HCT116 (cell line): ENCODE measurements around the gene KIAA0232.

Source experiments
- CEBPB ChIP-seq: IDR thresholded peaks from 2 replicates; pipeline ENCODE4 v1.6.1; 2012; ENCODE audit warnings: low read depth
- EGR1 ChIP-seq: IDR thresholded peaks from 2 replicates; pipeline ENCODE4 v1.6.1; 2012; ENCODE audit warnings: low read depth
- ELF1 ChIP-seq: IDR thresholded peaks from 2 replicates; pipeline ENCODE4 v1.6.1; 2012; ENCODE audit warnings: low read depth, borderline replicate concordance
- EZH2 ChIP-seq: fragments of 200-600 bp; sonication (generic); IDR thresholded peaks from 2 replicates; pipeline ENCODE4 v1.6.1; 2017; ENCODE audit warnings: antibody characterized with exemption, mixed run types
- POLR2A ChIP-seq: IDR thresholded peaks from 2 replicates; pipeline ENCODE4 v1.7.0; 2011; ENCODE audit warnings: borderline replicate concordance; ENCODE audit not compliant: insufficient read depth, insufficient read length; ENCODE audit errors: extremely low read depth
- POLR2AphosphoS5 ChIP-seq: IDR thresholded peaks from 2 replicates; pipeline ENCODE4 v1.6.1; 2011; ENCODE audit warnings: mild to moderate bottlenecking, low read depth, low read length, moderate library complexity
- RAD21 ChIP-seq: IDR thresholded peaks from 2 replicates; pipeline ENCODE4 v1.6.1; 2012; ENCODE audit warnings: low read depth, mild to moderate bottlenecking
- SRF ChIP-seq: IDR thresholded peaks from 2 replicates; pipeline ENCODE4 v1.6.1; 2012; ENCODE audit warnings: low read depth
- YY1 ChIP-seq: IDR thresholded peaks from 2 replicates; pipeline ENCODE4 v1.6.1; 2011; ENCODE audit warnings: low read length, low read depth, moderate library complexity, mild to moderate bottlenecking; ENCODE audit not compliant: insufficient replicate concordance; ENCODE audit errors: extremely low read depth
- ZFX ChIP-seq: fragments of 450-650 bp; IDR thresholded peaks from 2 replicates; pipeline ENCODE4 v1.6.1; 2017
- TF ChIP-seq, protein P1 (sequence below): IDR thresholded peaks from 2 replicates; pipeline ENCODE4 v1.6.1; 2012
- TF ChIP-seq, protein P2 (sequence below), 3 experiments: fragments of 200-600 bp in 1 of 3; sonication (generic) in 1 of 3; IDR thresholded peaks in 2 of 3; conservative IDR thresholded peaks in 1 of 3; 2 replicates each; pipeline ENCODE4 v1.5.1; 2012 to 2017; ENCODE audit warnings: low read depth in 2 of 3, low read length in 2 of 3, antibody characterized with exemption in 1 of 3, borderline replicate concordance in 1 of 3, control low read depth in 1 of 3, mild to moderate bottlenecking in 1 of 3, mixed read lengths in 1 of 3, mixed run types in 1 of 3, moderate library complexity in 1 of 3; ENCODE audit not compliant: insufficient read depth in 1 of 3
- TF ChIP-seq, protein P3 (sequence below): IDR thresholded peaks from 2 replicates; pipeline ENCODE4 v1.6.1; 2012; ENCODE audit warnings: low read depth
- TF ChIP-seq, protein P4 (sequence below): IDR thresholded peaks from 2 replicates; pipeline ENCODE4 v1.6.1; 2012

DNA sequence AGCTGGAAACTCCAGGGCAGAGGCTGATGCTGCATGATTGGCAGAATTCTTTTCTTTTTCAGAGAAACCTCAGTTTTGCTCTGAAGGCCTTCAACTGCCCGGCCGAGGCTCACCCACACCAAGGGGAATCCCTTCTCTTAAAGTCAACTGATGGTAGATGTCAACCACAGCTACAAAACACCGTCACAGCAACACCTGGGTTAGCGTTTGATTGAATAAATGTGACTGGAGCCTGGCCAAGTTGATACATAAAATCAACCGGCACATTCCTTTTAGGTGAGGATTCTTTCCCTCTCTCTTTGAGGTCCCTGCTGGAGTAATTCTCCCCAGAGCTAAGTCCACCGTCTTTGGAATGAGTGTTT lies 15.2 kb upstream of the KIAA0232 start:
- TF ChIP-seq, protein P1, sequence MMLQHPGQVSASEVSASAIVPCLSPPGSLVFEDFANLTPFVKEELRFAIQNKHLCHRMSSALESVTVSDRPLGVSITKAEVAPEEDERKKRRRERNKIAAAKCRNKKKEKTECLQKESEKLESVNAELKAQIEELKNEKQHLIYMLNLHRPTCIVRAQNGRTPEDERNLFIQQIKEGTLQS, result no peak
- TF ChIP-seq, protein P2, sequence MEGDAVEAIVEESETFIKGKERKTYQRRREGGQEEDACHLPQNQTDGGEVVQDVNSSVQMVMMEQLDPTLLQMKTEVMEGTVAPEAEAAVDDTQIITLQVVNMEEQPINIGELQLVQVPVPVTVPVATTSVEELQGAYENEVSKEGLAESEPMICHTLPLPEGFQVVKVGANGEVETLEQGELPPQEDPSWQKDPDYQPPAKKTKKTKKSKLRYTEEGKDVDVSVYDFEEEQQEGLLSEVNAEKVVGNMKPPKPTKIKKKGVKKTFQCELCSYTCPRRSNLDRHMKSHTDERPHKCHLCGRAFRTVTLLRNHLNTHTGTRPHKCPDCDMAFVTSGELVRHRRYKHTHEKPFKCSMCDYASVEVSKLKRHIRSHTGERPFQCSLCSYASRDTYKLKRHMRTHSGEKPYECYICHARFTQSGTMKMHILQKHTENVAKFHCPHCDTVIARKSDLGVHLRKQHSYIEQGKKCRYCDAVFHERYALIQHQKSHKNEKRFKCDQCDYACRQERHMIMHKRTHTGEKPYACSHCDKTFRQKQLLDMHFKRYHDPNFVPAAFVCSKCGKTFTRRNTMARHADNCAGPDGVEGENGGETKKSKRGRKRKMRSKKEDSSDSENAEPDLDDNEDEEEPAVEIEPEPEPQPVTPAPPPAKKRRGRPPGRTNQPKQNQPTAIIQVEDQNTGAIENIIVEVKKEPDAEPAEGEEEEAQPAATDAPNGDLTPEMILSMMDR (IDR thresholded peaks at IDR 0.05 in 2 of 3, conservative IDR thresholded peaks at IDR 0.05 in 1 of 3; ENCODE audit: borderline replicate concordance in 1 of 3, insufficient read depth in 1 of 3, low read depth in 2 of 3, low read length in 2 of 3), result no peak
- TF ChIP-seq POLR2A (no peak), EGR1 (no peak), POLR2AphosphoS5 (no peak), YY1 (no peak), EZH2 (no peak), ELF1 (no peak), ZFX (no peak), SRF (no peak), CEBPB (no peak), RAD21 (no peak)
- TF ChIP-seq, protein P3, sequence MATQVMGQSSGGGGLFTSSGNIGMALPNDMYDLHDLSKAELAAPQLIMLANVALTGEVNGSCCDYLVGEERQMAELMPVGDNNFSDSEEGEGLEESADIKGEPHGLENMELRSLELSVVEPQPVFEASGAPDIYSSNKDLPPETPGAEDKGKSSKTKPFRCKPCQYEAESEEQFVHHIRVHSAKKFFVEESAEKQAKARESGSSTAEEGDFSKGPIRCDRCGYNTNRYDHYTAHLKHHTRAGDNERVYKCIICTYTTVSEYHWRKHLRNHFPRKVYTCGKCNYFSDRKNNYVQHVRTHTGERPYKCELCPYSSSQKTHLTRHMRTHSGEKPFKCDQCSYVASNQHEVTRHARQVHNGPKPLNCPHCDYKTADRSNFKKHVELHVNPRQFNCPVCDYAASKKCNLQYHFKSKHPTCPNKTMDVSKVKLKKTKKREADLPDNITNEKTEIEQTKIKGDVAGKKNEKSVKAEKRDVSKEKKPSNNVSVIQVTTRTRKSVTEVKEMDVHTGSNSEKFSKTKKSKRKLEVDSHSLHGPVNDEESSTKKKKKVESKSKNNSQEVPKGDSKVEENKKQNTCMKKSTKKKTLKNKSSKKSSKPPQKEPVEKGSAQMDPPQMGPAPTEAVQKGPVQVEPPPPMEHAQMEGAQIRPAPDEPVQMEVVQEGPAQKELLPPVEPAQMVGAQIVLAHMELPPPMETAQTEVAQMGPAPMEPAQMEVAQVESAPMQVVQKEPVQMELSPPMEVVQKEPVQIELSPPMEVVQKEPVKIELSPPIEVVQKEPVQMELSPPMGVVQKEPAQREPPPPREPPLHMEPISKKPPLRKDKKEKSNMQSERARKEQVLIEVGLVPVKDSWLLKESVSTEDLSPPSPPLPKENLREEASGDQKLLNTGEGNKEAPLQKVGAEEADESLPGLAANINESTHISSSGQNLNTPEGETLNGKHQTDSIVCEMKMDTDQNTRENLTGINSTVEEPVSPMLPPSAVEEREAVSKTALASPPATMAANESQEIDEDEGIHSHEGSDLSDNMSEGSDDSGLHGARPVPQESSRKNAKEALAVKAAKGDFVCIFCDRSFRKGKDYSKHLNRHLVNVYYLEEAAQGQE, result no peak
- TF ChIP-seq, protein P4, sequence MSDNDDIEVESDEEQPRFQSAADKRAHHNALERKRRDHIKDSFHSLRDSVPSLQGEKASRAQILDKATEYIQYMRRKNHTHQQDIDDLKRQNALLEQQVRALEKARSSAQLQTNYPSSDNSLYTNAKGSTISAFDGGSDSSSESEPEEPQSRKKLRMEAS, result no peak
